GM12892 (cell line): Measurements from ENCODE around the gene RNF115.

Source experiments
- POLR2A ChIP-seq: IDR thresholded peaks from 2 replicates; pipeline ENCODE4 v1.6.1; 2011; ENCODE audit warnings: low read depth, low read length, control low read depth
- POLR2AphosphoS5 ChIP-seq: IDR thresholded peaks from 2 replicates; pipeline ENCODE4 v1.6.1; 2011; ENCODE audit warnings: low read depth, low read length, control low read depth
- TAF1 ChIP-seq: IDR thresholded peaks from 2 replicates; pipeline ENCODE4 v1.6.1; 2011; ENCODE audit warnings: low read depth, mild to moderate bottlenecking, control low read depth, low read length, borderline replicate concordance

- TF ChIP-seq POLR2A: no peak
- TF ChIP-seq POLR2AphosphoS5: no peak
- no peak for TF ChIP-seq TAF1
Observed at GRCh38 chr1:145701306-145701862, 122.5 kb downstream of the RNF115 start.
